ENCODE results near the gene CXCL9.

The CXCL9 gene

GRCh38 chr4:75953509-75953908, 53.8 kb downstream of the CXCL9 start:
- no peak for DNase-seq
